Heart right ventricle (tissue), 16 donors: ENCODE data around the gene TMEM8B. TPM values are rescaled to one million over a fixed set of nuclear protein-coding genes. Genes with fewer than 3 reads are reported as not detected.

Source experiments
- ATAC-seq, 8 donors: fragments of 200-7000 bp; cut with Tn5 transposase; one replicate each; pipeline ENCODE4 v1.9.1; 2020; ENCODE audit warnings: mild to moderate bottlenecking in 8 of 8, moderate library complexity in 8 of 8, moderate number of reproducible peaks in 1 of 8
- DNase-seq, 2 donors: peaks; one replicate each; pipeline ENCODE4 v3.0.0-alpha.2; 2020
- H3K27ac ChIP-seq, 10 donors: fragments of 200-600 bp; sonication (generic) in 2 of 10; one replicate each; pipeline versions ENCODE4 v1.5.0 to v1.8.0; 2020 to 2022; ENCODE audit warnings: mild to moderate bottlenecking in 3 of 10
- H3K27me3 ChIP-seq, 7 donors: fragments of 200-600 bp; one replicate each; pipeline ENCODE4 v1.8.0; 2021 to 2022; ENCODE audit warnings: mild to moderate bottlenecking in 2 of 7
- H3K36me3 ChIP-seq, 9 donors: fragments of 200-600 bp; sonication (generic) in 1 of 9; one replicate each; pipeline versions ENCODE4 v1.5.0 to v1.8.0; 2020 to 2022; ENCODE audit warnings: mild to moderate bottlenecking in 2 of 9
- H3K4me1 ChIP-seq, 9 donors: fragments of 200-600 bp; sonication (generic) in 1 of 9; one replicate each; pipeline versions ENCODE4 v1.5.0 to v1.8.0; 2020 to 2022; ENCODE audit warnings: mild to moderate bottlenecking in 4 of 9
- H3K4me3 ChIP-seq, 10 donors: fragments of 200-600 bp; sonication (generic) in 2 of 10; one replicate each; pipeline versions ENCODE4 v1.5.0 to v1.8.0; 2020 to 2022; ENCODE audit warnings: mild to moderate bottlenecking in 7 of 10, moderate library complexity in 2 of 10
- H3K9me3 ChIP-seq, 11 donors: fragments of 200-600 bp in 10 of 11; sonication (generic) in 2 of 11; one replicate each; pipeline versions ENCODE4 v1.5.0 to v1.8.0; 2013 to 2022; ENCODE audit warnings: mild to moderate bottlenecking in 2 of 11, control low read depth in 1 of 11, moderate library complexity in 1 of 11
- WGBS, 2 donors: extraction: QIAGEN DNeasy Blood & Tissue Kit; methylation state at CpG; one replicate each; pipeline ENCODE4 v1.1.7; 2013; ENCODE audit warnings: inconsistent platforms in 1 of 2; 5-methylcytosine and 5-hydroxymethylcytosine counted together
- intact Hi-C, 10 donors: fragments of 100-400 bp; cut with DNase I; formaldehyde crosslinking; loops; one replicate each; pipeline versions ENCODE4 v1.11.1 to v1.14.2; 2022
- polyA plus RNA-seq, 2 donors: library from polyadenylated mRNA; stranded (reverse); fragments of 200-250 nt; gene quantifications; one replicate each; pipeline ENCODE4 v1.2.3, GENCODE V29; 2013
- total RNA-seq, 10 donors: library from RNA; stranded (reverse); fragmentation: NEBNext Ultra II Directional in 3 of 10; extraction: Animal tissue kit (Norgen Biotek cat#: 25700) in 3 of 10; gene quantifications; one replicate each; pipeline versions ENCODE4 v1.2.1 to v1.2.4, GENCODE V29; 2021 to 2023
- TF ChIP-seq, protein P1 (sequence below), 9 donors: fragments of 200-600 bp; sonication (generic) in 2 of 9; IDR thresholded peaks; one replicate each; pipeline versions ENCODE4 v1.5.0 to v1.8.0; 2021 to 2022; ENCODE audit warnings: antibody characterized with exemption in 9 of 9, mild to moderate bottlenecking in 5 of 9, moderate library complexity in 1 of 9
- donor health status: Arrhythmogenic right ventricular cardiomyopathy.
- donor health status: ischemic (EF 13 %, LVEDD 7.1; RV severe dilation, severe dysfunction).
- donor health status: healthy with polysubstance abuse.
- donor health status: DM: no; HTN: yes; CAD: no.
- donor health status: DM: no; HTN: no; CAD: no.
- donor health status: ischemic (EF 25% LVEDD 6.9; RV normal size, moderate dysfunction).
- donor health status: ischemic (EF 25% LVEDD 5.7; RV mildly dilated, moderate dysfunction).
- donor health status: healthy.
- donor health status: DM: yes; HTN: yes; CAD: no.
- donor health status: Ischemic cardiomyopathy.
- donor health status: ischemic (EF 35%, LVEDD 5.7; RV mildly dilated, moderate dysfunction).
- donor health status: nonischemic (EF 11% LVEDD 7.7; RV severe dilation, severe dysfunction).
- donor health status: DM: yes; HTN: yes; CAD: no.
- donor health status: PGD.
- donor health status: ischemic (EF 29% LVEDD 5.4; RV normal size, mild dysfunction).
- donor health status: nonischemic (EF 23%, LVEDD 6.1; RV moderate dilation, normal function).

Gene TMEM8B
- total and polyA plus RNA-seq, 12 donors: 6.7 to 22.9 (median 19.5) TPM

GRCh38 chr9:35829764-35830096 lies 702 bp downstream of the TMEM8B start:
- ATAC-seq: no peak
- DNase-seq: no peak

DNA sequence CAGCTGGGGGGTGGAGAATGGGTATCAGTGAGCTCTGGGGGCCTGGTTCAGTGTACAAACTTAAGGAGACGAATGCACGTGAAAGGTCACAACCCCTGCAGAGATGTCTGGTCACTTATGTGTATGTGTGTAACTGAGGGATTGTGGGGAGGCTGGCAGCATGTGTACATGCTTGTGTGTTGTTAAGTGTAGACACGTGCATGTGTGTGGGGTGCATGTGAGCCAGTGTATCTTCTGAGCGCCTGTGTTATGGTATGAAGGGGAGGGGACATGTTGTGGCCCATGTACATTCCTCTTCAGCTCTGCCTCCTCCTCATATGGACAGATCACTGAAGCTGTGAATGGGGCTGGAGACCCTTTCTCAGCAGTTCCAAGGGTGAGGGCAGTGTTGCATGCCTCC lies 2.0 kb downstream of the TMEM8B start:
- intact Hi-C loops: loop anchor here in 1 of 10 donors (5.0 kb wide), 1 partner anchor 41 kb away; the partner anchor contains the start of gene OR13J1
- peaks cover 0 to 11% (median 0%) of the 10 kb centered on the region in 9 donors for H3K36me3 ChIP-seq
- DNase-seq (no peak), ATAC-seq (no peak)
- no peak overlapping the region for H3K4me3 ChIP-seq
- no peak overlapping the region for H3K27ac ChIP-seq
- TF ChIP-seq, protein P1, sequence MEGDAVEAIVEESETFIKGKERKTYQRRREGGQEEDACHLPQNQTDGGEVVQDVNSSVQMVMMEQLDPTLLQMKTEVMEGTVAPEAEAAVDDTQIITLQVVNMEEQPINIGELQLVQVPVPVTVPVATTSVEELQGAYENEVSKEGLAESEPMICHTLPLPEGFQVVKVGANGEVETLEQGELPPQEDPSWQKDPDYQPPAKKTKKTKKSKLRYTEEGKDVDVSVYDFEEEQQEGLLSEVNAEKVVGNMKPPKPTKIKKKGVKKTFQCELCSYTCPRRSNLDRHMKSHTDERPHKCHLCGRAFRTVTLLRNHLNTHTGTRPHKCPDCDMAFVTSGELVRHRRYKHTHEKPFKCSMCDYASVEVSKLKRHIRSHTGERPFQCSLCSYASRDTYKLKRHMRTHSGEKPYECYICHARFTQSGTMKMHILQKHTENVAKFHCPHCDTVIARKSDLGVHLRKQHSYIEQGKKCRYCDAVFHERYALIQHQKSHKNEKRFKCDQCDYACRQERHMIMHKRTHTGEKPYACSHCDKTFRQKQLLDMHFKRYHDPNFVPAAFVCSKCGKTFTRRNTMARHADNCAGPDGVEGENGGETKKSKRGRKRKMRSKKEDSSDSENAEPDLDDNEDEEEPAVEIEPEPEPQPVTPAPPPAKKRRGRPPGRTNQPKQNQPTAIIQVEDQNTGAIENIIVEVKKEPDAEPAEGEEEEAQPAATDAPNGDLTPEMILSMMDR (IDR thresholded peaks at IDR 0.05): no peak
- peaks cover 4 to 58% (median 52%) of the 10 kb centered on the region in 9 donors for H3K4me1 ChIP-seq
- WGBS, 2 donors: 81 to 82% methylated on average over 4 of the region's 4 CpGs
- H3K9me3 ChIP-seq: no peaks in the 10 kb centered on the region
- no peaks in the 10 kb centered on the region for H3K27me3 ChIP-seq

More at GRCh38 chr9:35829764-35830096, 702 bp downstream of the TMEM8B start:
- Histone ChIP-seq H3K27me3 (no peaks in the 10 kb centered on the region), H3K27ac (peak overlapping the region; percentile 91 to 98 (median 96)), H3K4me3 (peak overlapping the region; percentile 70 to 87 (median 82)), H3K36me3 (no peaks in the 10 kb centered on the region), H3K9me3 (no peaks in the 10 kb centered on the region), H3K4me1 (peaks cover 4 to 58% (median 44%) of the 10 kb centered on the region in 9 donors)
- WGBS, 2 donors: 37 to 52% methylated on average over 2 of the region's 2 CpGs
- TF ChIP-seq, protein P1 (IDR thresholded peaks at IDR 0.05): no peak
- intact Hi-C loops: loop anchor here in 8 of 10 donors (2.0 to 5.0 kb wide), 6 partner anchors 37 to 172 kb away; partner anchors contain the start of genes NPR2 (in 3 of the 8), CCDC107 (in 1 of the 8), CREB3 (in 1 of the 8) and OR13J1 (in 1 of the 8)

- peaks cover 0 to 11% (median 0%) of the 10 kb centered on the region in 9 donors for H3K36me3 ChIP-seq
- 71 to 77% methylated on average over 5 of the region's 5 CpGs for WGBS, 2 donors
- DNase-seq (no peak), ATAC-seq (no peak)
- TF ChIP-seq, protein P1 (IDR thresholded peaks at IDR 0.05): no peak
- H3K9me3 ChIP-seq: no peaks in the 10 kb centered on the region
- peaks cover 4 to 53% (median 48%) of the 10 kb centered on the region in 9 donors for H3K4me1 ChIP-seq
- intact Hi-C loops: loop anchor here in 1 of 10 donors (5.0 kb wide), 1 partner anchor 39 kb away; the partner anchor contains the start of gene OR13J1
- no peak overlapping the region for H3K4me3 ChIP-seq
- peak overlapping the region in 9 of 10 donors; percentile 3 to 75 (median 60) for H3K27ac ChIP-seq
- peaks cover 0 to 14% (median 0%) of the 10 kb centered on the region in 7 donors for H3K27me3 ChIP-seq
These were observed 3.8 kb downstream of the TMEM8B start for GRCh38 chr9:35832814-35833213.

DNA sequence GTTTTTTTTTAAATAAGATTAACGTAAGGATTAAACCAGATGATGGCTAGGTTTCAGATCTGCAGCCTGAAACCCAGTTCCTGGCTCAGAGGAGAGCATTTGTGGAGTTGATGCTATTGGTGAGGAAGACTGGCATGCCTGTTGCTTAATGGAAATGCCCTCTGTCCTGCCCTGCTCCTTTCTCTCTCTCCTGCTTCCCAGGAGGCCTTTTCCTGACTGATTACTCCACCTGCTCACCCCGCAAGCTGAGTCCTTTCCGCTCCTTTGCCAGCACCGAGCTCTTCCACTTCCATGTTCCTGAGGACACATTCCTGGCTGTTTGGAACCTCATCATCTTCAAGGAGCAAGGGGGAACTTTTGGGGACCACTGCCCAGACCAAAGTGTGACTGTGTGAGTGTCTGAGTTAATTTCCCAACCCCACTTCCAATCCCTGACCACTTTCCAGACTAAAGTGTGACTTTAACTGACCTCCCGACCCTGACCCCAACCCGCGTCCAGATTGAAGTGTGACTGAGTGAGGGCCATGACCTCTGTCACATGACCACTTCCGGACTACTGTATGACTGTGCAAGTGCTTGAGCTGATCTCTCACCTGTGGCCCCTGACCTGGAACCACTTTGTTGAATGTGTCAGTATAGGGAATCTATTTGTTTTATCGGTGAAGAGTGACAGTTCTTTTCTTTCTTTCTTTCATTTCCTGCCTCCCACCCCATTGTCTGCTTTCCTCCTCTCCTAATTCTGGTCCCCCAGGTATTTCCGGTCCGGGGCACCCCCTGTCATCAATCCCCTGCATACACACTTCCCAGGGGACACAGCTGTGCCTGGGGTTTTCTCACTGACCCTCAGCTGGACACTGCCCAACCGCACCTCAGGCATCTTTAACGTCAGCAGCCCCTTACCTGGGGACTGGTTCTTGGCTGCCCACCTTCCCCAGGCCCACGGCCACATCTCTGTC lies 5.5 kb downstream of the TMEM8B start:
- no peak for ATAC-seq
- peaks cover 0 to 31% (median 0%) of the 10 kb centered on the region in 7 donors for H3K27me3 ChIP-seq
- DNase-seq: no peak
- H3K36me3 ChIP-seq: peaks cover 0 to 11% (median 0%) of the 10 kb centered on the region in 9 donors
- no peak overlapping the region for H3K4me3 ChIP-seq
- 85% methylated on average over 14 of the region's 14 CpGs for WGBS, 2 donors
- TF ChIP-seq, protein P1 (IDR thresholded peaks at IDR 0.05): no peak
- intact Hi-C loops: loop anchor here in 1 of 10 donors (5.0 kb wide), 1 partner anchor 38 kb away; the partner anchor contains the start of gene OR13J1
- H3K4me1 ChIP-seq: peaks cover 4 to 47% (median 42%) of the 10 kb centered on the region in 9 donors
- no peaks in the 10 kb centered on the region for H3K9me3 ChIP-seq
- H3K27ac ChIP-seq: peak overlapping the region in 3 of 10 donors; percentile 8 to 12 (median 11)
